ENCODE data around the gene TUBB1. TPM values are rescaled to one million over a fixed set of nuclear protein-coding genes. Genes with fewer than 3 reads are reported as not detected.

Gene TUBB1
- total and polyA plus RNA-seq, 3 donors from 2014 or later = 0.25 to 1.3 (median 0.55) TPM

GRCh38 chr20:59016795-59017492 lies 2.3 kb upstream of the TUBB1 start:
- Histone ChIP-seq H3K4me3 (no peak overlapping the region), H3K9me3 (no peaks in the 10 kb centered on the region), H3K4me1 (peaks cover 21% of the 10 kb centered on the region), H3K27ac (peak overlapping the region; percentile 62 to 69), H3K27me3 (no peaks in the 10 kb centered on the region), H3K36me3 (ENCODE audit: low read depth, missing control alignments) (no peaks in the 10 kb centered on the region)
- intact Hi-C loops (cut with DNase I; ENCODE audit: low total_unique reads) = no loop called here
- DNase-seq = peak; percentile 65
- no peak for TF ChIP-seq CTCF (IDR thresholded peaks at IDR 0.05)
- WGBS, 2 donors = 21 to 26% methylated on average over 4 of the region's 4 CpGs

- intact Hi-C loops (cut with DNase I; ENCODE audit: low total_unique reads) = no loop called here
- 78 to 83% methylated on average over 9 to 16 of the region's 16 CpGs for WGBS, 2 donors
- peak; percentile 10 for DNase-seq
Observed at GRCh38 chr20:59017493-59018231, 1.6 kb upstream of the TUBB1 start.

GRCh38 chr20:59018817-59019216 lies 412 bp upstream of the TUBB1 start:
- Histone ChIP-seq H3K9me3 (no peaks in the 10 kb centered on the region), H3K4me1 (peaks cover 21% of the 10 kb centered on the region), H3K27me3 (no peaks in the 10 kb centered on the region), H3K4me3 (no peak overlapping the region), H3K27ac (no peak overlapping the region), H3K36me3 (ENCODE audit: low read depth, missing control alignments) (no peaks in the 10 kb centered on the region)
- DNase-seq = peak; percentile 9
- TF ChIP-seq POLR2A (IDR thresholded peaks at IDR 0.05) (no peak), CTCF (IDR thresholded peaks at IDR 0.05) (no peak)
- intact Hi-C loops (cut with DNase I; ENCODE audit: low total_unique reads) = no loop called here
- 90 to 93% methylated on average over 10 of the region's 10 CpGs for WGBS, 2 donors

More at GRCh38 chr20:59017493-59018231, 1.6 kb upstream of the TUBB1 start:
- no peaks in the 10 kb centered on the region for H3K36me3 ChIP-seq (ENCODE audit: low read depth, missing control alignments)
- H3K27ac ChIP-seq = peak overlapping the region; percentile 62 to 69
- peaks cover 21% of the 10 kb centered on the region for H3K4me1 ChIP-seq
- TF ChIP-seq CTCF (IDR thresholded peaks at IDR 0.05) = no peak
- TF ChIP-seq POLR2A (IDR thresholded peaks at IDR 0.05) = no peak
- no peaks in the 10 kb centered on the region for H3K27me3 ChIP-seq
- no peaks in the 10 kb centered on the region for H3K9me3 ChIP-seq
- no peak overlapping the region for H3K4me3 ChIP-seq

GRCh38 chr20:59020938-59021551 lies 1.8 kb downstream of the TUBB1 start:
- WGBS, 2 donors = 57 to 76% methylated on average over 5 of the region's 5 CpGs
- Histone ChIP-seq H3K4me3 (no peak overlapping the region), H3K27ac (no peak overlapping the region), H3K36me3 (ENCODE audit: low read depth, missing control alignments) (no peaks in the 10 kb centered on the region), H3K4me1 (peaks cover 21% of the 10 kb centered on the region), H3K27me3 (no peaks in the 10 kb centered on the region), H3K9me3 (no peaks in the 10 kb centered on the region)
- TF ChIP-seq POLR2A (IDR thresholded peaks at IDR 0.05) = no peak
- no peak for TF ChIP-seq CTCF (IDR thresholded peaks at IDR 0.05)
- peak; percentile 6 for DNase-seq
- intact Hi-C loops (cut with DNase I; ENCODE audit: low total_unique reads) = loop anchor here (10.0 kb wide), 1 partner anchor 136 kb away; no protein-coding TSS in a partner anchor

All from testis (tissue), 3 donors.